C4-2B (cell line): Measurements from ENCODE around the gene CYP4F12.

ENCODE experiments used
- H3K27ac ChIP-seq: fragments of 450-650 bp; 2 replicates; pipeline ENCODE4 v1.5.1; 2017
- ZFX ChIP-seq: fragments of 450-650 bp; IDR thresholded peaks from 2 replicates; pipeline ENCODE4 v1.6.1; 2017
- TF ChIP-seq, protein P1 (sequence below): fragments of 450-650 bp; conservative IDR thresholded peaks from 2 replicates; pipeline ENCODE4 v1.5.1; 2017; ENCODE audit warnings: mild to moderate bottlenecking

Gene CYP4F12

DNA sequence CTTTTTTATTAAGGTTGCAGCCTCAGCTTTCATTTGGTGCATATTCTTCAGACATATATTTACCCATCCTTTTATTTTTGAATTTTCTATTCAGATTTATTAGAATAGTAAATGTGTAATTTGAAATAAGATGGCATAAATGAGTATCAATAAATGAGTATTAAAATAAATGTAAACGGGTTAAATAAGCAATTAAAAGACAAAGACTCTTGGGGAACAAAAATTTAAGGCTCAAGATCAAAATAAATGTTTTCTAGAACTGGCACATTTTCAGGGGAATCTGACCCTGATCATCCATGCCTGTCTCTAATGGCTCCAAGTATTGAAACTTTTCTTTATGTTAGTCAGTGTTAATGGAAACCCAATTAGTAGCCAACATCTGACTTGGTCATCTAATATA lies 67.9 kb downstream of the CYP4F12 start:
- no peak overlapping the region for H3K27ac ChIP-seq
- TF ChIP-seq, protein P1, sequence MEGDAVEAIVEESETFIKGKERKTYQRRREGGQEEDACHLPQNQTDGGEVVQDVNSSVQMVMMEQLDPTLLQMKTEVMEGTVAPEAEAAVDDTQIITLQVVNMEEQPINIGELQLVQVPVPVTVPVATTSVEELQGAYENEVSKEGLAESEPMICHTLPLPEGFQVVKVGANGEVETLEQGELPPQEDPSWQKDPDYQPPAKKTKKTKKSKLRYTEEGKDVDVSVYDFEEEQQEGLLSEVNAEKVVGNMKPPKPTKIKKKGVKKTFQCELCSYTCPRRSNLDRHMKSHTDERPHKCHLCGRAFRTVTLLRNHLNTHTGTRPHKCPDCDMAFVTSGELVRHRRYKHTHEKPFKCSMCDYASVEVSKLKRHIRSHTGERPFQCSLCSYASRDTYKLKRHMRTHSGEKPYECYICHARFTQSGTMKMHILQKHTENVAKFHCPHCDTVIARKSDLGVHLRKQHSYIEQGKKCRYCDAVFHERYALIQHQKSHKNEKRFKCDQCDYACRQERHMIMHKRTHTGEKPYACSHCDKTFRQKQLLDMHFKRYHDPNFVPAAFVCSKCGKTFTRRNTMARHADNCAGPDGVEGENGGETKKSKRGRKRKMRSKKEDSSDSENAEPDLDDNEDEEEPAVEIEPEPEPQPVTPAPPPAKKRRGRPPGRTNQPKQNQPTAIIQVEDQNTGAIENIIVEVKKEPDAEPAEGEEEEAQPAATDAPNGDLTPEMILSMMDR = no peak
- TF ChIP-seq ZFX = no peak
